ENCODE measurements around the gene SMYD3.

DNA sequence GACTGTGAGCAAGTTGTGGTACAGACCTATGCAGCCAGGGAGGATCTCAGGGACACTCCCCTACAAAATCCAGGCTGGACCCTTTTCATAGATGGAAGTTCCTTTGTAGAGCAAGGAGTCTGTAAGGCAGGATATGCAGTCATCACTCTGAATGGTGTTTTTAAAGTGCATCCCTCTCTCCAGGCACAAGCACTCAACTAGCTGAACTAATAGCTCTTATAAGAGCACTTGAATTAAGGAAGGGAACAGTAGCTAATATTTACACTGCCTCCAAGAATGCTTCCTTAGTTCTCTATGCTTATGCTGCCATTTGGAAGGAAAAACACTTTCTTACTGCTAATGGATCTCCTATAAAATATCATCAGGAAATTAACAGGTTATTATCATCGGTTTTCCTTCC is 27.0 kb upstream of the SMYD3 start:
- TF ChIP-seq POLR2A (IDR thresholded peaks at IDR 0.05), result no peak
- TF ChIP-seq, protein P1, sequence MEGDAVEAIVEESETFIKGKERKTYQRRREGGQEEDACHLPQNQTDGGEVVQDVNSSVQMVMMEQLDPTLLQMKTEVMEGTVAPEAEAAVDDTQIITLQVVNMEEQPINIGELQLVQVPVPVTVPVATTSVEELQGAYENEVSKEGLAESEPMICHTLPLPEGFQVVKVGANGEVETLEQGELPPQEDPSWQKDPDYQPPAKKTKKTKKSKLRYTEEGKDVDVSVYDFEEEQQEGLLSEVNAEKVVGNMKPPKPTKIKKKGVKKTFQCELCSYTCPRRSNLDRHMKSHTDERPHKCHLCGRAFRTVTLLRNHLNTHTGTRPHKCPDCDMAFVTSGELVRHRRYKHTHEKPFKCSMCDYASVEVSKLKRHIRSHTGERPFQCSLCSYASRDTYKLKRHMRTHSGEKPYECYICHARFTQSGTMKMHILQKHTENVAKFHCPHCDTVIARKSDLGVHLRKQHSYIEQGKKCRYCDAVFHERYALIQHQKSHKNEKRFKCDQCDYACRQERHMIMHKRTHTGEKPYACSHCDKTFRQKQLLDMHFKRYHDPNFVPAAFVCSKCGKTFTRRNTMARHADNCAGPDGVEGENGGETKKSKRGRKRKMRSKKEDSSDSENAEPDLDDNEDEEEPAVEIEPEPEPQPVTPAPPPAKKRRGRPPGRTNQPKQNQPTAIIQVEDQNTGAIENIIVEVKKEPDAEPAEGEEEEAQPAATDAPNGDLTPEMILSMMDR (IDR thresholded peaks at IDR 0.05), result no peak
